CD4-positive, CD25-positive, alpha-beta regulatory T cell (primary cell): Measurements from ENCODE around the gene KCNQ1. TPM values are rescaled to one million over a fixed set of nuclear protein-coding genes. Genes with fewer than 3 reads are reported as not detected.

Source experiments
- ATAC-seq, 2 donors: fragments of 150-1000 bp; cut with Tn5 transposase; one replicate each; pipeline ENCODE4 v1.10.0; 2021; ENCODE audit warnings: low read depth in 2 of 2, moderate number of reproducible peaks in 2 of 2, moderate library complexity in 1 of 2
- DNase-seq, 3 donors: peaks; one replicate each; pipeline versions ENCODE4 v3.0.0 to v3.0.0-alpha.2; 2012 to 2022; ENCODE audit warnings: mixed read lengths in 1 of 3
- H3K27ac ChIP-seq: one replicate; pipeline ENCODE4 v1.7.0; 2013; ENCODE audit warnings: mild to moderate bottlenecking, low read length; ENCODE audit not compliant: insufficient read depth, poor library complexity, severe bottlenecking
- H3K27me3 ChIP-seq: one replicate; pipeline ENCODE4 v1.7.0; 2013; ENCODE audit warnings: low read length; ENCODE audit not compliant: control insufficient read depth, insufficient read depth
- H3K36me3 ChIP-seq: one replicate; pipeline ENCODE4 v1.7.0; 2013; ENCODE audit warnings: mild to moderate bottlenecking, low read length, moderate library complexity; ENCODE audit not compliant: control insufficient read depth, insufficient read depth
- H3K4me1 ChIP-seq: 2 replicates; pipeline ENCODE4 v1.7.0; 2013; ENCODE audit warnings: mild to moderate bottlenecking, low read length; ENCODE audit not compliant: insufficient read depth, control insufficient read depth, poor library complexity, severe bottlenecking
- H3K4me3 ChIP-seq: one replicate; pipeline ENCODE4 v1.7.0; 2013; ENCODE audit warnings: low read depth, mild to moderate bottlenecking, low read length, moderate library complexity
- H3K9me3 ChIP-seq, 2 experiments: 1 replicate in 1 of 2; 2 replicates in 1 of 2; pipeline ENCODE4 v1.7.0; 2013; ENCODE audit warnings: low read length in 2 of 2, mild to moderate bottlenecking in 1 of 2, moderate library complexity in 1 of 2; ENCODE audit not compliant: control insufficient read depth in 2 of 2
- H3K27ac Mint-ChIP-seq, 3 donors: one replicate each; pipeline ENCODE4 v1.8.0; 2020 to 2022; ENCODE audit warnings: mild to moderate bottlenecking in 3 of 3, mixed read lengths in 3 of 3, moderate library complexity in 2 of 3
- H3K27me3 Mint-ChIP-seq: one replicate; pipeline ENCODE4 v1.8.0; 2022; ENCODE audit warnings: mild to moderate bottlenecking, mixed read lengths
- H3K36me3 Mint-ChIP-seq: one replicate; pipeline ENCODE4 v1.8.0; 2020; ENCODE audit warnings: mixed read lengths
- H3K4me1 Mint-ChIP-seq, 4 donors: one replicate each; pipeline ENCODE4 v1.8.0; 2020 to 2022; ENCODE audit warnings: mixed read lengths in 4 of 4, mild to moderate bottlenecking in 1 of 4
- H3K4me3 Mint-ChIP-seq, 4 donors: one replicate each; pipeline ENCODE4 v1.8.0; 2020 to 2022; ENCODE audit warnings: mild to moderate bottlenecking in 4 of 4, mixed read lengths in 4 of 4, moderate library complexity in 3 of 4
- H3K9me3 Mint-ChIP-seq, 7 donors: one replicate each; pipeline ENCODE4 v1.8.0; 2020 to 2022; ENCODE audit warnings: mixed read lengths in 7 of 7, mild to moderate bottlenecking in 3 of 7, moderate library complexity in 2 of 7
- polyA plus RNA-seq, 4 donors: library from polyadenylated mRNA; unstranded; fragments of 300-500 nt; fragmentation: Illumina TruSeq; gene quantifications; one replicate each; pipeline ENCODE4 v1.2.3, GENCODE V29; 2021
- total RNA-seq: library from RNA; stranded (reverse); gene quantifications from one replicate; pipeline ENCODE4 v1.2.3, GENCODE V29; 2022

The KCNQ1 gene
- total and polyA plus RNA-seq, 5 donors from 2014 or later = 5.5 to 13.4 (median 6.8) TPM

DNA sequence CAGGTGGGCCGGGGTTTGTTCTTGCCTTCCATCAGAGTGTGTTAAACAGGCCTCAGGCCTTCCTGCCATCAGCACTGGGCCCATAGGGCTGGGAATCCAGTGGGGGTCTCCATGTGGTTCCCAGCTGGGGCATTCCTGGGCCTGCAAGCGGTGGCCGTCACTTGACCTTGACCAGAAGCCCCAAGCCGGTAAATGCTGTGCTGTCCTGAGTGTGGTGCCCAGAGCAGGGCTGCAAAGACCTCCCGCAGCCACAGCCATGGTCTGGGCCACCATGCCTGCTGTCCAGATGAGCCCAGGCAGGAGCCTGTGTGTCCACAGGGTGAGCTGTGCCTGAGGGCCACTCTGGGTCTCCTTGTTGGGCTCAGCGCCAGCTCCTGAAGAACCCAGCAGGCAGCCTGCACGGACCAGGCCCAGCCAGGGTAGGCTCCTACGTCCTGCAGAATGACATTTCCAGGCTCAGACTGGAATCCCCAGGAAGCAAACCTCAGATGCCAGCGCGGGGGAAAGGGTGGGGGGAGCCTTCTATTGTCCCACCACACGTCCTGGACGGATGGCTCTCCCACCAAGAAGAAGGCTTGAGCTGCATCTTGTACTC lies 137.6 kb downstream of the KCNQ1 start:
- DNase-seq = no peak
- Mint-ChIP-seq H3K27ac (no peak overlapping the region), H3K36me3 (no peaks in the 10 kb centered on the region), H3K4me1 (no peaks in the 10 kb centered on the region), H3K27me3 (no peaks in the 10 kb centered on the region), H3K4me3 (no peak overlapping the region), H3K9me3 (no peaks in the 10 kb centered on the region)
- Histone ChIP-seq H3K27ac (no peak overlapping the region), H3K27me3 (no peaks in the 10 kb centered on the region), H3K36me3 (no peaks in the 10 kb centered on the region), H3K4me1 (no peaks in the 10 kb centered on the region), H3K9me3 (no peaks in the 10 kb centered on the region), H3K4me3 (no peak overlapping the region)
- no peak for ATAC-seq

DNA sequence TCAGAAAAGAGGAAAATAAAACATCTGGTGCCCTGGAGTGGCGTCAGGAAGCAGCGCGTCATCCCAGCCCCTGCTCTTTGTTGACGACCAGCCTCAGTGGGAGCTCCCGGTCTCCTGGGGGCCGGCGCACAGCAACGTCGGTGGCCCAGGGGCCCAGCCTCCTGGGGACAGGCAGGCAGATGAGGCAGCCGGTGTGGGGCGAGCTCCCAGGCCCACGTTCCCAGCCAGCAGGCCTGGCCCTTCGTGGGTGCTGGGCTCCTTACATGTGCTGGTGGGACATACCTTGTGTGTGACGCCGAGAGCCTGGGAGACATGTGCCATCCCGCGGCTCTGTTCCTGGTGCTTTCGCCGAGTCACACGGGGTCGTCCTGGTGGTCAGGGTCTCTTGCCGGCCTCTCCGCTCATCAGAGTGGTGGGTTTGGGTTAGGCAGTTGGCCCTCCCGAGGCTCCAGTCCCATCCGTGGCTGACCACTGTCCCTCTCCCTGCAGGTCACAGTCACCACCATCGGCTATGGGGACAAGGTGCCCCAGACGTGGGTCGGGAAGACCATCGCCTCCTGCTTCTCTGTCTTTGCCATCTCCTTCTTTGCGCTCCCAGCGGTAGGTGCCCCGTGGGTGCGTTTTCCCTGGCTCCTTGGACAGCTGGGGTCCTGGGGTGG lies 138.3 kb downstream of the KCNQ1 start:
- Mint-ChIP-seq H3K4me3 (no peak overlapping the region), H3K4me1 (no peaks in the 10 kb centered on the region), H3K27me3 (no peaks in the 10 kb centered on the region), H3K27ac (no peak overlapping the region), H3K36me3 (no peaks in the 10 kb centered on the region), H3K9me3 (no peaks in the 10 kb centered on the region)
- Histone ChIP-seq H3K4me3 (no peak overlapping the region), H3K36me3 (no peaks in the 10 kb centered on the region), H3K27ac (no peak overlapping the region), H3K9me3 (no peaks in the 10 kb centered on the region), H3K4me1 (no peaks in the 10 kb centered on the region), H3K27me3 (no peaks in the 10 kb centered on the region)
- ATAC-seq (no peak), DNase-seq (no peak)

DNA sequence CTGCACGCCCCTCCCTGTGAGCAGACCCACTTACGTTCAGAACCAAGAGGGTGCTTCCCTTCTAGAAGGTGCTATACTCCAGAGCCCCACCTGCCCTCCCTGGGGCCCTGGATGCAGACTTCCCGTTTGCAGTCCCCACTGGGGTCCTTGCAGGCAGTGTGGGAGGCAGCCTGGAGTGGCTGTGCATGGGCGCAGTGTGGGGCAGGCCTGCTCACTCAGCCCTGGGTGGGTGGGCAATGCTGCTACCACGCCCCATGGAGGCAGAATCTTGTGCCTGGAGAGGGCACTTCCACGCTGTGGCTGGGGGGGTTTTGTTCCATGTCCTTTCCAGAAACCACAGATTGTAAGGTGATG lies 138.8 kb downstream of the KCNQ1 start:
- H3K9me3 ChIP-seq = no peaks in the 10 kb centered on the region
- H3K27me3 ChIP-seq = no peaks in the 10 kb centered on the region
- no peak overlapping the region for H3K27ac ChIP-seq
- no peaks in the 10 kb centered on the region for H3K36me3 ChIP-seq
- Mint-ChIP-seq H3K4me1 (no peaks in the 10 kb centered on the region), H3K36me3 (no peaks in the 10 kb centered on the region), H3K9me3 (no peaks in the 10 kb centered on the region), H3K4me3 (no peak overlapping the region), H3K27me3 (no peaks in the 10 kb centered on the region), H3K27ac (no peak overlapping the region)
- H3K4me3 ChIP-seq = no peak overlapping the region
- ATAC-seq = no peak
- H3K4me1 ChIP-seq = no peaks in the 10 kb centered on the region
- no peak for DNase-seq

- Histone ChIP-seq H3K4me1 (no peaks in the 10 kb centered on the region), H3K4me3 (no peak overlapping the region), H3K27ac (no peak overlapping the region), H3K9me3 (no peaks in the 10 kb centered on the region), H3K27me3 (no peaks in the 10 kb centered on the region), H3K36me3 (no peaks in the 10 kb centered on the region)
- DNase-seq (no peak), ATAC-seq (no peak)
- Mint-ChIP-seq H3K36me3 (no peaks in the 10 kb centered on the region), H3K4me1 (no peaks in the 10 kb centered on the region), H3K4me3 (no peak overlapping the region), H3K27ac (no peak overlapping the region), H3K9me3 (no peaks in the 10 kb centered on the region), H3K27me3 (no peaks in the 10 kb centered on the region)
Observed at GRCh38 chr11:2584434-2584811, 139.6 kb downstream of the KCNQ1 start.

DNA sequence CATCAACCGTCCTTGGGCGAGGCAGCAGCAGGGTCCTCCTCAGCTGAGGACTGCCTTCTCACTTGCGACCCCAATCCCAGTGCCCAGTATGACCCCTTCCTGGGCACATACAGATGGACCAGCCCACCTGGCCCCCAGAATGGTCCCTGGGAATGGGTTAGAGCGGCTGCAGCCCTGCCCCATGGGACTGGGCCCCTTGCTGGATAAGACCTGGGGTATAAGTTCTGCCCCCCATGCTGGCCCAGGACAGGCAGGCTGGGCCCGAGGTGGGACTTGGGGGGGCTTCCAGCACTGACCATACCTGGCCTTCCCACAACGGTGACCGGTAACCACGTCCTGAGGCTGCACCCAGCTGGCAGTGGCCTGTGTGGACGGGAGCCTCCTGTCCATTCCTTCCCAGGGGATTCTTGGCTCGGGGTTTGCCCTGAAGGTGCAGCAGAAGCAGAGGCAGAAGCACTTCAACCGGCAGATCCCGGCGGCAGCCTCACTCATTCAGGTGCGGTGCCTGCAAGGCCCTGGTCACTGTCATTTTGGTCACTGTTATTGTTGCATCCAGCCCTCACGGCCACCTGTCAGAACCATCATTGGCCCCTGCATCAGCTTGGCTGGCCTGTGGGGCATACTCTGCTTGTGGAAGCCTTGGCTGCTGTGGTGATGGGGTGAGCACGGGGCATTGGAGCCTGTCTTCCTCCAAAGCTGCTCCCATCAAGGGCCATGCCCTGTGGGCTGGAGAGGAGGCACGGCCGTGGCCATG lies 140.2 kb downstream of the KCNQ1 start:
- H3K27ac Mint-ChIP-seq = no peak overlapping the region

GRCh38 chr11:2585566-2586086 lies 140.8 kb downstream of the KCNQ1 start:
- no peaks in the 10 kb centered on the region for H3K27me3 ChIP-seq
- no peaks in the 10 kb centered on the region for H3K4me1 ChIP-seq
- no peak overlapping the region for H3K27ac ChIP-seq
- no peaks in the 10 kb centered on the region for H3K9me3 ChIP-seq
- Mint-ChIP-seq H3K4me1 (no peaks in the 10 kb centered on the region), H3K4me3 (no peak overlapping the region), H3K27me3 (no peaks in the 10 kb centered on the region), H3K36me3 (peaks cover 4% of the 10 kb centered on the region), H3K9me3 (no peaks in the 10 kb centered on the region), H3K27ac (no peak overlapping the region)
- H3K36me3 ChIP-seq = no peaks in the 10 kb centered on the region
- ATAC-seq = no peak
- no peak for DNase-seq
- no peak overlapping the region for H3K4me3 ChIP-seq

More for the DNA sequence above, 140.2 kb downstream of the KCNQ1 start:
- no peak for DNase-seq
- Histone ChIP-seq H3K4me3 (no peak overlapping the region), H3K27me3 (no peaks in the 10 kb centered on the region), H3K27ac (no peak overlapping the region), H3K36me3 (no peaks in the 10 kb centered on the region), H3K9me3 (no peaks in the 10 kb centered on the region), H3K4me1 (no peaks in the 10 kb centered on the region)
- Mint-ChIP-seq H3K36me3 (no peaks in the 10 kb centered on the region), H3K9me3 (no peaks in the 10 kb centered on the region), H3K27me3 (no peaks in the 10 kb centered on the region), H3K4me1 (no peaks in the 10 kb centered on the region), H3K4me3 (no peak overlapping the region)
- no peak for ATAC-seq

- no peak overlapping the region for H3K4me3 Mint-ChIP-seq
- no peaks in the 10 kb centered on the region for H3K36me3 ChIP-seq
- no peaks in the 10 kb centered on the region for H3K9me3 ChIP-seq
- H3K9me3 Mint-ChIP-seq = no peaks in the 10 kb centered on the region
- no peak overlapping the region for H3K27ac Mint-ChIP-seq
- peaks cover 8% of the 10 kb centered on the region for H3K36me3 Mint-ChIP-seq
- no peaks in the 10 kb centered on the region for H3K4me1 Mint-ChIP-seq
- ATAC-seq = no peak
- H3K4me3 ChIP-seq = no peak overlapping the region
- no peaks in the 10 kb centered on the region for H3K27me3 Mint-ChIP-seq
- no peak for DNase-seq
- no peaks in the 10 kb centered on the region for H3K27me3 ChIP-seq
- no peak overlapping the region for H3K27ac ChIP-seq
- no peaks in the 10 kb centered on the region for H3K4me1 ChIP-seq
Observed at GRCh38 chr11:2586087-2586792, 141.4 kb downstream of the KCNQ1 start.
